Measurements from ENCODE around the gene ABI3BP.

ABI3BP gene

DNA sequence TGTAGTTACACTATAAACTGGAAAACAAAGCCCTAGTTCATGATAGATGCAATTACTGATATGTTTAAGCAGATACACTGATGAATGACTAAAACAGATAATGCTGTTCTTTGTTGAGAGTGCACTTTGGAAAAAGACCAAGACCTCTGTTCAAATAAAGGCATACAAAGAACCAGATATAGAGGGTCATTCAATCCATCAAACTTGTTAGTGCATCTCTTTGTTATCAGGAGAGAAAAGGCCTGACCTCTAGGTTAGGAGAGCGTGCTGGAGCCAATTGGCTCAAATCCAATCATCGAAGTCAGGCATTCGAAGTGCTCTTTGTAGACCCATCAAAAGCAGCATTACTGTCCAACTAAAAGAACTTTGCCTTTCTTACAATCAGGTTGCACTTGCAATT, 159.7 kb downstream of the ABI3BP start:
- no peak overlapping the region for H3K4me3 ChIP-seq (ENCODE audit: low read depth, low read length)
- TF ChIP-seq, protein P1, sequence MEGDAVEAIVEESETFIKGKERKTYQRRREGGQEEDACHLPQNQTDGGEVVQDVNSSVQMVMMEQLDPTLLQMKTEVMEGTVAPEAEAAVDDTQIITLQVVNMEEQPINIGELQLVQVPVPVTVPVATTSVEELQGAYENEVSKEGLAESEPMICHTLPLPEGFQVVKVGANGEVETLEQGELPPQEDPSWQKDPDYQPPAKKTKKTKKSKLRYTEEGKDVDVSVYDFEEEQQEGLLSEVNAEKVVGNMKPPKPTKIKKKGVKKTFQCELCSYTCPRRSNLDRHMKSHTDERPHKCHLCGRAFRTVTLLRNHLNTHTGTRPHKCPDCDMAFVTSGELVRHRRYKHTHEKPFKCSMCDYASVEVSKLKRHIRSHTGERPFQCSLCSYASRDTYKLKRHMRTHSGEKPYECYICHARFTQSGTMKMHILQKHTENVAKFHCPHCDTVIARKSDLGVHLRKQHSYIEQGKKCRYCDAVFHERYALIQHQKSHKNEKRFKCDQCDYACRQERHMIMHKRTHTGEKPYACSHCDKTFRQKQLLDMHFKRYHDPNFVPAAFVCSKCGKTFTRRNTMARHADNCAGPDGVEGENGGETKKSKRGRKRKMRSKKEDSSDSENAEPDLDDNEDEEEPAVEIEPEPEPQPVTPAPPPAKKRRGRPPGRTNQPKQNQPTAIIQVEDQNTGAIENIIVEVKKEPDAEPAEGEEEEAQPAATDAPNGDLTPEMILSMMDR (IDR thresholded peaks at IDR 0.05; ENCODE audit: control insufficient read depth, extremely low read depth, insufficient read depth), result no peak
- DNase-seq (ENCODE audit: low read depth), result no peak

DNA sequence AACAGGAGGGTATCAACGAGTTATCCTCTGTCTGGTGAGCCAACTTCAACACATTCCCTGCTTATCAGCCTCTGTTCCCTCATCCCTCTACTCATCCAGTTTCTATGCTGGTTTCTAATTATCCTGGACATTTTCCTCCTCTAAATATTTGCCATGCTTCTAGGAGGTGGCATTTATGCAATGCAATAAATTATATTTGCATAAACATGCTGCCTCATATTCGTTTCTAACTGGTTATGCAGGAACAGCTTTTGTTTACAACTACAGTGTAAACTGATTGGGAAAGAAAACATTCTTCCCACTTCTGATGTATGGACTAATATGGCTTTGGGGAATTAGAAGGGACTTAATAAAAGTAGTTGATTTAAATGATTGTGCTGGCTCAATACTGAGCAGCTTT, 161.6 kb downstream of the ABI3BP start:
- H3K4me3 ChIP-seq (ENCODE audit: low read depth, low read length), result no peak overlapping the region
- TF ChIP-seq, protein P1 (IDR thresholded peaks at IDR 0.05; ENCODE audit: control insufficient read depth, extremely low read depth, insufficient read depth), result no peak
- DNase-seq (ENCODE audit: low read depth), result no peak

- DNase-seq (ENCODE audit: low read depth), result no peak
- TF ChIP-seq, protein P1 (IDR thresholded peaks at IDR 0.05; ENCODE audit: control insufficient read depth, extremely low read depth, insufficient read depth), result no peak
Measured at GRCh38 chr3:100830931-100831330, 162.3 kb downstream of the ABI3BP start.

DNA sequence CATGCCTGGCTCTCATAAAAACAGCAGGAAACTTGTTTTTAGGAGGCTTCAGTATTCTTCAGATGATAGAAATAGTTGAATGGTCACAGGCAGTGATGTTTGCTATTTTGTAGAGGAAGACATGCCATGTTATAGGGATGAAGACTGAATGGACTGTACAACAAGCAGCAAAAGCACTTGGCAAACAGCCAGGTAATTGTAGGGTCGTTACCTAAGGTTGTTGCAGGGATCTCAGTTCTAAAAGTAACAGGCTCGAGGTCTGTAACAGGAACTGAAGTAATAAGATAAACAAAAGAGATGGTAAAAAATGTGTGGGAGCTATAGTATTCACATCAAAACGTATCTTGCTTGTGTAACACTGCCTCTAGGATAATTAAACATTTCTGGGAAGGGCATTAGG, 167.6 kb downstream of the ABI3BP start:
- TF ChIP-seq, protein P1 (IDR thresholded peaks at IDR 0.05; ENCODE audit: control insufficient read depth, extremely low read depth, insufficient read depth), result no peak
- H3K4me3 ChIP-seq (ENCODE audit: low read depth, low read length), result no peak overlapping the region
- no peak for DNase-seq (ENCODE audit: low read depth)

More at GRCh38 chr3:100830931-100831330, 162.3 kb downstream of the ABI3BP start:
- no peak overlapping the region for H3K4me3 ChIP-seq (ENCODE audit: low read depth, low read length)

GRCh38 chr3:100815583-100815982, 177.6 kb downstream of the ABI3BP start:
- TF ChIP-seq, protein P1 (IDR thresholded peaks at IDR 0.05; ENCODE audit: control insufficient read depth, extremely low read depth, insufficient read depth), result no peak
- DNase-seq (ENCODE audit: low read depth), result no peak
- H3K4me3 ChIP-seq (ENCODE audit: low read depth, low read length), result no peak overlapping the region

DNA sequence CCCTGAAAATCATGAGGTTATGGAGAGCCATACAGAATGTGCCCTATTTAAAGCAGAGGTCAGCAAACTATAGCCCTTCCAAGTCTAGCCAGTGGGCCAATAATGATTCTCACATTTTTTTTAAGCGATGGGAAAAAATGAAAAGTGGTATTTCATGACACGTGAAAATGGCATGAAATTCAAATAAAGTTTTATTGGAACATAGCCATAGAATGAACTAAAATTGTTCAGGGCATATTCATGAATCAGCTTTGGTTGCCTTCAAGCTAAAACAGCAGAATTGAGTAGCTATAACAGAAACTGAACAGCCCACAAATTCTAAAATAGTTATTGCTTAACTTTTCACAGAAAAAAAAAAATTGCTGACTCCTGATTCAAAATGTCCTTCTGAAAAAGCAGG, 179.4 kb downstream of the ABI3BP start:
- H3K4me3 ChIP-seq (ENCODE audit: low read depth, low read length), result no peak overlapping the region
- no peak for DNase-seq (ENCODE audit: low read depth)
- TF ChIP-seq, protein P1 (IDR thresholded peaks at IDR 0.05; ENCODE audit: control insufficient read depth, extremely low read depth, insufficient read depth), result no peak

- TF ChIP-seq, protein P1 (IDR thresholded peaks at IDR 0.05; ENCODE audit: control insufficient read depth, extremely low read depth, insufficient read depth), result no peak
- DNase-seq (ENCODE audit: low read depth), result no peak
- no peak overlapping the region for H3K4me3 ChIP-seq (ENCODE audit: low read depth, low read length)
Measured at GRCh38 chr3:100811779-100812507, 181.3 kb downstream of the ABI3BP start.
